Amniotic epithelial cell (primary cell): ENCODE results near the gene NACC2.

Source experiments
- DNase-seq: peaks from one replicate; pipeline ENCODE4 v3.0.0-alpha.2; 2010; ENCODE audit warnings: low read depth

Gene NACC2

DNA sequence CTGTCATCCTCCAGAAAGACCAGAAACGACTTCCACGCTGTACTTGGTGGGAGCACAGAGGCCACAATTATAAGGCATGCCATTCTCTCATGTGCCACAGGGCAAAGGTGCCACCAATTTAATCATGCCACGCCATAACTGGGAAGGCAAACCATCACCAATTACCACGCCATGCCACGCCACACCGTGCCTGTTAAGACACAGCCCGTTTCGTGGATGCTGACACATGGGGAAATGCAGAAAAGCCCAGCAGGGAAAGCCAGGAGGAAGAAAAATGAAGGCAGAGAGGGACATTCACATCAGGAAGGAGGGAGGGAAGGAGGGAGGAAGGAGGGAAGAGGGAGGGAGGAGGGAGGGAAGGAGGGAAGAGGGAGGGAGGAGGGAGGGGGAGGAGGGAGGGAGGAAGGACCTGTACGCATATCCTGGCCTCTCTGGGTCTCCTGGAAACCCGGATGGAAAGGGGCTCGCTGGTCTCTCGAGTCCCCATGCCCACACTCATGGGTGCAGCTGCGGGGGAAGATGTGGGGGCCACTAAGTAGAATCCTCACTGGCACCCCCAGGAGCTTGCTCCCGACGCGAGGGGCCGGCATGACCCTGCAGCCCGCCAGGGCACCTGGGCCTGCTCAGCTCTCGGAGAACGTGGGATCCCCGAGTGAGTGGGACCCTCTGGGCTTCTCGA, 72.2 kb downstream of the NACC2 start:
- no peak for DNase-seq

DNA sequence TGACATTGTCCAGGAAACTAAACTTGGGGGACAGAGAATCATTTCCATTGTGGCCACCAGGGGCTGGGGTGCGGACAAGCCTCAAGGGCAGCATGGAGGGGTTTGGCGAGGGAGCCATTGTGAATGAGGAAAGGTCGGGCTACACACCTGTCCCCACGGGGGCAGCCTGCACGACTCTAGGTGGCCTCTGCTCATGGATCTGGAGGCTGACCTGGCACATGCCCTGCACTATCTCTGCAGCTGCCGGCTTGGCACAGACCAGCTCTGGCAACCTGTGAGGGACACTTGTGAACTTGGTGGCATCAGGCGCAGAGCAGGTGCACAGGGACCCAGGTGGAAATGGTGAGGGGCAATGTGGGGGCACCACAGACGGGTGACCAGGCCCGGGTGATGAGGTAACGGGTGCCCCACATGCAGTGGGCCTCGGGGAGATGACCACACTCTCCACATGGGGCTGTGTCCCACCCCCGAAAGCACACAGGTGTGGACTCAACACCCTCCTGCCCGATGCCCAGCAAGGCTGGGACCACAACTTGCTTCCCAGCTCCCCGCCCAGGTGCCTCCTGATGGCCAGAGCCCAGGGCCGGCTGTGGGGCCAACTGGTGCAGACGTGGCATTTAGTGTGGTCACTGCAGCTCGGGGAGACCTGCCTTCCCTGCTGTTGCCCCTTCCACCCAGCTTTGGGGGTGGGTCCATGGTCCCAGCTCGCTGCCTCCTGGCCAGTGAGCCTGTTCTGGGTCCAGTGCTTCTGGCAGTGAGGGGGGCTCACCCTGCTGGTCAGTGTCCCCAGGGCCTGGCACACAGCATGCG, 73.0 kb downstream of the NACC2 start:
- DNase-seq, result no peak

DNA sequence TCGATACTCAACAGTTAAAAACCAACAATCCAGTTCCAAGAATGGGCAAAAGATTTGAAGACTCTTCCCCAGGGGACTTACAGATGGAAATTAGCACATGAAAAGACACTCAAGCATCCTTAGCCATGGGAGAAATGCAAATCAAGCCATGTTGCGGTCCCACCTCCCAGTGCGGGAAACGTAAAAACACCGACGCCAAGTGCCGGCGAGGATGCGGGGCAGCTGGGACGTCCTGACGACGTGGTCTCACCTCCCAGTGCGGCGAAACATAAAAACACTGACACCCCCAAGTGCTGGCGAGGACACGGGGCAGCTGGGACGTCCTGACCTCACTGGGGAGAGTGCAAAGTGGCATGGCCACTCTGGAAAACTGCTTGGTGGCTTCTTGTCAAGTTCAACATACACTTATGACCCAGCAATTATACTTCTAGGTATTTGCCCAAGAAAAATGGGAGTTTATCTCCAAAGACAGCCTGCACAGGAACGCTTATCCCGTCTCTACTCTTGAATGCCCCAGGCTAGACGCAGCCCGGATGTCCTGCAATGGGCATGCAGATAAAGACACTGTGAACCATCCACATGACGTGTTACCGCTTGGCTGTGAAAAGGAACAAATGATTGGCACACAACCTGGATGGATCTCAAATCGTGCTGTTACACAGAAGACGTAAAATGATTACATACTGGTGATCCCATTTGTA, 73.8 kb downstream of the NACC2 start:
- no peak for DNase-seq

DNA sequence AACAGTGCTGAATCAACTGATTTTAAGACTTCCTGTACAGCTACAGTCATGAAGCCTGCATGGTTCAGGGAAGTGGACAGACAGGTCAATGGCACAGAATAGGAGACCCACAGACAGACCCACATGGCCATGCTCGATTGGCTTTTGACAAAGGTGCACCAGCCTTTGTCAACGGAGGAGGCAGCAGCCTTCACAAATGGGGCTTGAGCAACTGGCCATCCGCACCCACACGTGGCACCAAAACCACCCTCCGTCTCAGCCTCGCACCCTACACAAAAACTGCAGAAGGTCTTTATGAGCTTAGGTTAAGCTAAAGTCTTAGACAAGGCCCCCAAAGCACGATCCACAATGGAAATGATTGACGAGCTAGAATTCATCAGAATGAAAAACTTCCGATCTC, 74.4 kb downstream of the NACC2 start:
- DNase-seq, result no peak

DNA sequence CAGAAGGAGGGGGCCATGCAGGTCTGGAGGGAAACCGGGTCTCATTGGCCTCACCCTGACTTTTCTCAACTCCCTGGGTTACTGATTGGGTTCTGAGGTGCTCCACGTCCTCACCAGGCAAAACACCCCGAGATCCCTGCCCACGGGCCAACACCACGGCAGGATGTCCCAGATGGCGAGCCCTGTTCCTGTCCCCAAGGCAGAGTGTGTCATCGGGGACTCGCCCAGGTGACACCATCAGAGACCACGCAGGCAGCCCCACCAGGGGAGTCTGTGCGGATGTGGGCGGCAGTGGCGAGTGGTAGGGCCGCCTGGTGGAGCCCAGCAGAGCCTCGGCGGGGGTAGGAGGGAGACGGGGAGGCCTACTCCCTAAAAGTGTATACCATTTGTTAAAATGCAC, 74.9 kb downstream of the NACC2 start:
- DNase-seq, result no peak

DNA sequence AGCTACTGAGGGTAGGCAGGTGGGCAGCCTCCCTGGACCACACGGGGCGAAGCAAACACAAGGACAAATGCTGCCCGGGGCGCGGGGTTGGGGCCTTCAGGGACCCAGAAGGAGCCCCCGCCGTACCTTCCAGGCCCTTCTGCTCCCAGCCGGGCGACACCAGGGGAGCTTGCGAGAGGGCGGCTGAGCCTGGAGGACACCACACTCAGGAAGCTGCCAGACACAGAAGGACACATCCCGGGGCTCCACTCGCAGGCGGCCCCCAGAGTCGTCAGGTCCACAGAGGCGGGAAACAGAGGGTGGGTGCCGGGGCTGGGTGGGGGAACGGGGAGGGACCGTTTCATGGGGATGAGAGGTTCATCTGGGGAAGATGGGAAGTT, 75.4 kb downstream of the NACC2 start:
- no peak for DNase-seq

DNA sequence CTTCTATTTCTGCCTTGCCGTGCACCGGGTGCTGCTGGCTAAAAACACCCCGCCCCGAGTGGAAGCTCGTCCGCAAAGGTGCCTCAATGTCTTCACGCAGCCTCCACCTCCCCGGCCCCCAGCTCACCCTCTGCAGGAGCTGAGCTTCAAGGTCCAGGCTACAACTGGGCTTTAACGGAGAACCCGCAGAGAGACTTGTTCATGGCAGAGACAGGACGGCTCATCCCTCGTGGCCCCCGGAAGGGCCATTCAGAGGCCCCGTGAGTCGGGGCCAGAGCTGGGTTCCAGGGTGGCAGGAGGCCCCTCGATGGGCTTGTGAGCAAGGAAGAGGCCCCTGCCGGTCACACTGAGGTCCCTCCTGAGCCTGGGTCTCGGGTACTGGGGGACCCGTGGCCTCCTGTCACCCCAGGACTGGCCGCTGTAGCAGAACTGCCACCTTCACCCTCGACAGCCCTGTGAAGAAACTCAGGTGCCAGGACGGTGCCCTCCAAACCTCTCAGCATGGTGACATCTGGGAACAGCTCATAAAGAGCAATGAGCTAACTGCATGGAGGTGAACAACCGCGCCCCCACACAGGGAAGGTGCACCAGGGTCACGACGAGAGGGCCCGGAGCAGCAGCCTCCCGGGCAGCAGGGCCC, 75.9 kb downstream of the NACC2 start:
- DNase-seq, result no peak

DNA sequence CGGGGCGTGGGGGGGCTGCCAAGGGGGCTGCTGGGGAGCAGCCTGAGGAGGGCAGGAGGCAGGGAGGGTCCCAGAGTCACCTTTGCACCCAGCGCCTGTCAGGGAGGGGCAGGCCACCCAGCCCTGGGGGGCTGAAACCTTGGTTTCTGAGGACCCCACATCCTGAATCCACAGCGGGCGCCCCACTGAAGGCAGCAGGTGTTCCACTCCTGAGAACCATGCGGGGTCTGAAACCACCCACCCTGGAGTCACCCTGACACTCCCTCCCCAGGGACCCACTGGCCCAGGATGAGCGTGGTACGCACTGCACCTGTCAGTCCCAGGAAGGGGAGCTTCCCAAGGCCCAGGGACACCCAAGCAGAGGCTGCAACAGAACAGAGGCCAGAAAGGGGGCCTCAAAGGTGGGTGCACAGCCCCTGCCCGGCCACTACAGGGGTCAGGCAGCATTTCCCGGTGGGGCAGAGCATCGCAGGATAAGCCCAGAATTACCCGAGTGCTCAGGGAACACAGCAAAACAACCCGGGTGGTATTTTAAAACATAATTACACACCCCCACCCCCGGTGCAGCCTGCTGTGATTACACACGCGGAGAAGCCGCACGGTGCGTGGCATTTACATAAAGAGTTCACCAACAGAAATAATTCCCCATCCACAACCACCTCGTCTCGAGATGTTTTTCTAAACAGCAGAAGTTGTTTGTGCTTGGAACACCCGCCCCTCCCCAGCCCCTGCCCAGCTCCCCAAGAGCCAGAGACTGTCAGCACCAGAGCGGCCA, 76.6 kb downstream of the NACC2 start:
- DNase-seq, result no peak

DNA sequence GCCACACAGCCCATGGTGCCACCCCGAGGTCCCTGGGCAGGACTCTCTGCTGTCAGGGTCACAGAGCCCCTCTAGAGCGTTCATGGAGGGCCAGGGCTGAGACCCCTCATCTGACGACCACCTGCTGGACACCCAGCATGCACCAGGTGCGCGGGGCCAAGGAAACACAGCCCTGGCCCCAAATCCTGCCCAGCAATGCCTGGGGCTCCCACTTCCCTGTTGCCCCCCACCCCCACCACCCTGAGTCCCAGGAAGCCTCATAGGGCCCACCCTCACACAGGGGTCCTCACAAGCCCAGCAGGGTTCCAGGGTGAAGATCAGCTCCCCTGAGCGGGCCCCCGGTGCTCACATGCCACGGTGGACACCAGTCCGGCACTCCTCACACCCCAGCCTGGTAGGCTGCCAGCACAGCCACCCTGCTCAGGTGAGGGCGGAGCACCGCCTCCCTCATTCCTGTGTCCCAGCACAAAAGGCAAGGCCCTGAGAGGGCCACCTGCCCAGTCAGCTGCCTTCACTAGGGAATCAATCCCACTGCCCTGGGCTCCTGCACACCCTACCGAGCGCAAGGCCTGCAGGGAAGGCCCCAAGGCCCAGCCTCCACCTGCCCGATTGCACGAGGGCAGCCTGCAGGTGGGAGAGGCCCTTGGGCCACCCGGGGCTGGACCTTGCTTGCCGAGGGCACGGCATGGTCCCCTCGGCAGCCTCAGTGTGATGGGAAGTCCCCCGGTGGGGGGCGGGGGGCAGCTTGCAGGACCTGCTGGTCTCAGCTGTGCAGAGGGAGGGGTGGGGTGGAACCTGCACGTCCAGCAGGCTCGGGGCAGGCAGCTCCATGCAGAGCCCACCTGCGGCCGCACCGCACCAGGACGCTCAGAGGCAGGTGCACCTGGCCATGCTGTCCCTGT, 77.5 kb downstream of the NACC2 start:
- no peak for DNase-seq

DNA sequence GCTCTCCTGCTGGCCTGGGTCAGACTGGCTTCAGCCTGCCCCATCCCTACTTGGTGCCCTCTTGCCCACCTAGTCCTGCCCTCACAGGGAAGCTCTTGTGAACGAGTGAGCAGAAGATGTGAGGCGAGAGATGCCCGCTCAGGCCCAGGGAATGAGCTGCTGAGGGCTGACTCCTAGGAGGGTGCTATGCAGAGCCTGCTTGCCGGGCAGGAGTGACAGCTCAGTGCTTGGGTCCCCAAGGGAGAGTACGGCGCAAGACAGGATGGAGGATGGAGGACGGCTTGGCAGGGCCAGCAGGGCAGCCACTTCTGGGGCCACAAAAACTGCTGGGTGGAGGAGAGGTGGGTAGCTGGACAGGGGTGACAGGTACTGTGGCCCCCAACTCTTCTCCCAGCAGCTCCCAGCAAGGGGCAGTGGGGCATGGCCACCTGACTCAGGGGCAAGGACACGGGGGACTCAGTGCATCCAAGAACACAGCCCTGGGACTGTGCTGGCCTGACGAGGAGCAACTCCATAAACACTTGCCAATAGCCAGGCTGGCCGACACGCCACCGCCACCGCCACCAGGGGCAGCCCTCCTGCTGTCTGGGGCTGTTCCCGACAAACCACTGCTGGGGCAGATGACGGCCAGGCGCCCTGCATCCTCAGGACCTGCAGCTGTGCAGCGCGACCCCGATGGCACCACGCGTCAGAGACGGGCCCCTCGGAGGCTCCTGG, 78.4 kb downstream of the NACC2 start:
- no peak for DNase-seq

DNA sequence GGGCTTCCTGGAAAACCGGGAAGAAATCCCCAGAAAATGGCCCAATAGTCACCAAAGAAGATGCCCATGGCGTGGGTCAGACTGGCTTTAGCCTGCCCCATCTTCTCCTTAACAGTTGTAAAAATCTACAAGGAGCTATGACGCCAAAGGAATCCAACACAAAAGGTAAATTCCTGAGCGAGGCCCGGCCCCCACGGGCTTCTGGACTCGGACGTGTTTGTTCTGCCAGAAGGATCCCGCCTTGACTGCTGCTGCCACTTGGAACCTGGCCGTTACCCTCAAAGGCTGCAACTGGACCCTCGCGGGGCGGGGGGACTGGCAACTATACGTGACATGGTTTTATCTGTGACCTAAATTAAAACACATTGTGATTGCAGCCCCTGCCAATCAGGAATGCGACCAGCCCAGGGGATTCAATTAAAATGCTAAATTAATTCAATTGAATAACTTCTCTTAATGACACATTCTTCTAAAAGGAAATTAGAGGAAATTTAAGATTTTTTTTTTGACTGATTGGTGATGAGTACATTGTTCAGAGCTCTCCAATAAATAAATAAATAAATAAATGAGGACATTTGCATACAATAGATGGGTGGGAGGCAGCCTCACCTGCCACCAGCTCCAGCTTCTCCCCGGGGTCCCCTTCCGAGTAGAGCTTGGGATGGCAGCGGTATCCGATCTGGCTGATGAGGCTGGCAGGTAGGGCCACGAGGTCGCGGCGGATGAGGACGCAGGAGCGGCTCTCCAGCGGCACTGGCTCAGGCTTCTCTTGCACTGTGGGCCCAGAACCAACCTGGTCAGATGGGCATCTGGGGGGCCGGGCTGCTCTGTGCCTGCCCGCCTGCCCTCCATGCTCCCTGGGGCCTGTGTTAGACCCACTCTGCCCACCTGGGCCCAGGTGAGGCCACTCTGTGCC, 79.2 kb downstream of the NACC2 start:
- DNase-seq, result no peak

DNA sequence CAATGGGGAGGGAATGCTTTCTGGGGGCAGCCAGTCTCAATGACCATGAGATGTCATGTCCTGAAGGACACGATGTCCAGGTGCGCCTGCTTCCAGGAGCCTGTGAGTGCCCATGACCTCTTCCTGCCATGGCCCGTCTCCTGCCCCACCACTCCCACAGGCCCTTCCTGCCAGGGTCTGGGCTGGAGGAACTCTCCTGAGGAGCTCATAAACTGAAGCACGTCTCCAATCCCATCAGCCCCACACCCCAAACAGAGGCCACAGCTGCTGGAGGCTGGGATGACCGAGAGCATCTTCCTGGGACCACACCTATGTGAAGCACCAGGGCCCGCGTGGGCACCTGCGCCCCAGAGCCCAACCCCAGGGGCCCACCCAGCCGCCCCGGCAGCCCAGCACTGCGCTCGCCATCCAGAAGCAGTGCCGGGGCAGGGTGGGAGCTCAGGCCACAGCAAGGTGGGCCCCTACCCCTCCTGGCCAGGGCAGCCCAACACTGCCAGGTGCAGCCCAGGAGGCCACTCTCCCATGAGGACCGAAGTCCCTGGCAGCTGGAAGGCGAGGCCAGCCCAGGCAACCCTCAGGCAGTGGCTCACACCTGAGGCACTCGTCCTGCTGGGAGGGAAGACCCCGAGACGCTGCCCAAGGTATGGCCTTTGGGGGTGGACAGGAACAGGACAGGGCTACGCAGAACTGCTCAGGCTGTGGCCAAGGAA, 80.0 kb downstream of the NACC2 start:
- no peak for DNase-seq

DNA sequence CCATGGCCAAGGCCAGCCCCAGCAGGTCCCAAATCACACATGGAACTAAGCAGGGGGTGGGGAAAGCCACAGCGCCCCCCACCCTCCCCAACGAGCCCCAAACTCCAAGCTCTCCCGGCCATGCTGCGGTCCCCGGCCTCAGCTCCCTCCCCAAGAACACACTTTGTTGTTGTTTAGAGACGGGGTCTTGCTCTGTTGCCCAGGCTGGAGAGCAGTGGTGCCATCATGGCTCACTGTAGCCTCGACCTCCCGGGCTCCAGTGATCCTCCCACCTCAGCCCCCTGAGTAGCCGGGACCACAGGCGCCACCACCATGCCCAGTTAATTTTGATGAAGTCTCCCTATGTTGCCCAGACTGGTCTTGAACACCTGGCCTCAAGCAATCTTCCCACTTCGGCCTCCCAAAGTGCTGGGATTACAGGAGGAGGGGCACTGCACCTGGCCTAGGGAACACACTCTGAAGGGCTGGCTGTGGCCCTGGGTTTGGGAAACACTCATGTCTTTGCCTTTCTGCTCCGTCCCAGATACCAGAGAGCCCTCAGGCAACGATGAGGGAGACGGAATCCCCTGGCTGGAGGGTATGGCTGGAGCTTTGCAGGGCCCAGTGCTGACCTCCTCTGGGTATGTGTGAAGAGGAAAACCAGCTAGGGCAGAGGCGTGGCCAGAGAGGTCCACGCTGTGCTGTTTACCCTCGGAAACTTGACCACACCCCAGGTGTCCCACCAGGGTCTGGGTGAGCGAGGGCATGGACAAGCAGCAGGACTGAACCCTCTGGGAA, 80.8 kb downstream of the NACC2 start:
- DNase-seq, result no peak

DNA sequence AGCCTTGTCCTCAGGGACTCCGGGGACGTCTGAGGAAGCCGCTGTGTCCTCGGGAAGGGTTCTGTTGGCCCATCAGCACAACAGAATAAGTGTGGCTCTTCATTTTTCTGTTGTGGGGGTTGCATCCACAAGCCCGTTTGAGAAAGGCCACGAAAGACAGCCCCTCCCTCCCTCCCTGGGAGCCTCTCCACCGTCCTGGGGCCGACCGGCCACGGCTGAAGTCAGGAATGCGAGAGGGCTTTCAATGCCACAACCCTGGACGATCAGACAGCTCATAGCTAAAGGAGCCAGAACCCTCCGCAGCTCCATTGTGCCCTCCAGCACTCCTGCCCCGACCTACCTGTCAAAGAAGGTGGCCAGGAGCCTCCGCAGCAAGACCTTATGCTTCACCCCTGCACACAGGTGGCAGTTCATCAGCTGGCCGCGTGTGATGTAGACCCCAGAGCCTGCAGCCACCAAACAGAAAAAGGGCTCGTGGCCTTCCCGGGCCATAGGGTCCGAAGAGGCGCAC, 81.5 kb downstream of the NACC2 start:
- DNase-seq, result peak; percentile 21

DNA sequence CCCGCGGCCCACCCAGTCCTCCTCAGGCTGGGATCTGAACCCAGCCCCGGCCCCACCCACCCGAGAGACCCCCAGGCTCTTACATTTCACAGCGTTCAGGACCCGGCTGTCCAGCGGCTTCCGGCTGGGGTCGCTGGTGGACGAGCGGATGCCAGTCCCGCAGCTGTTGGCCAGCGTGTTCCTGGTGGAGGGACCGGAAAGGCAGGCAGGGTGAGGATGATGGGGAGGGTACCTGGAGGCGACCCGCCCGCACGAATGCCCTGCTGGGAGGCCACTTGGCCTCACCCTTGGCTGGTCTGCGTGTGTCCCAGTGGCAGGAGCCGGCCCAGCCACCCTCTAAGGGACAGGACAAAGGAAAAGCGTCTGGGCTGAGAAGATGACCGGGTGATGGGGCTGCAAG, 82.0 kb downstream of the NACC2 start:
- no peak for DNase-seq

DNA sequence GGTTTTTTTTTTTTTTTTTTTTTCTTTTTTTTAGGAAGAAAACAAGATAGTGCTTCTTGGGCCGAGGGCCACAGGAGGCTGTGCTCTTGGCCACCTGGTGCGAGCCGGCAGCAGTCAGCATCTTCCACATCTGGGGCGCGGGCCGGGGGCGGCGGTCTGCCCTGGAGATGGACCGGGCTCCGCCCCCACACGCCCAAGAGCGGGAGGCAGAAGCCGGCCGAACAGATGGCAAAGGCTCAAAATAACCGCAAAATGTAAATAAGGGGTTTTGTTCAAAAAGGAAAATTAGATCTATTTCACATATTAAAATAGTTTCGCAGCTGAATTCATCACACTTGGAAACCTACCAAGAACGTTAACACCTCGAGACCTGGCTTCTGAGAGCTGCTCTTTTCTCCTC, 82.4 kb downstream of the NACC2 start:
- peak; percentile 64 for DNase-seq

DNA sequence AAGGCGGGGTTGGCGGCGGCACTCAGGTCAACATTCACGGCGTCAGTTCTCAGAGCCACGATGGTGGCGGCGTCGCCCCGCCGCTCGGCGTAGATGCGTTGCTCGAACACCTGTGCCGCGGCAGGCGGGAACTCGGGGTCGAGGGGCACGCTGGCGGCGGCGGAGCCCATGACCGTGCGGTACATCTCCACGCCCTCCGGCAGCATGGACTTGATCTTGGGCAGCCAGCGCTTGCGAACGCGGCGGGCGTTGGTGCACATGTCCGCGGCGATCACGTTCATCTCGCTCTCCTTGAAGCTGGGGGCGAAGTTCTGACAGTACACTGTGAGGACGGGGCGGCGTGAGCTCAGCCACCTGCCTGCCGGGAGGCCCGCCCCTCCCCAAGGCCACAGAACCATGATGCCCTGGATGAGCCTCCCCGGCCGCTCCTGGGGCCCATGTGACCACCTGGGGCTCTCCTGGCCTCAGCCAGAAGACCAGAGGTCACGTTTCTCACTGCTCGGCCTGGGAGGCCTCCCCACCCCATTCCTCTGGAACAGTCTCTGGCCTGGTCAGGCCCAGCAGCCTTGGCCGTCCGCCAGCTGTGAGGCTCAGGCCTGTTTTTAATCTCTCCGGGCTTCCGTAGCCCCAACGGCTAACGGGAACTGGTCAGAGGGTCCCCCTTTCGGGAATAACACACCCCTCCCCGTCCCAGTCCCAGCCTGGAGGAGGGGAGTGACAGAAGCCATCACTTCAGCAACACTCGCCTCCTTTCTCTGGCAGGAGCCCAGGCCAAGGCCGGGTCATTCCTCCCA, 83.2 kb downstream of the NACC2 start:
- peak; percentile 92 for DNase-seq
